Effector memory CD4-positive, alpha-beta T cell (primary cell): ENCODE measurements around the gene CISD3.
A peak's percentile ranks its signal among the peaks of the same experiment; 100 is the strongest.

Source experiments
- DNase-seq, 3 donors: peaks; one replicate each; pipeline ENCODE4 v3.0.0-alpha.2; 2020
- H3K27ac ChIP-seq: 2 replicates; pipeline ENCODE4 v1.7.0; 2013; ENCODE audit warnings: mild to moderate bottlenecking, low read length, moderate library complexity; ENCODE audit not compliant: insufficient read depth, poor library complexity, severe bottlenecking
- H3K27me3 ChIP-seq: replicated peaks from 2 replicates; pipeline ENCODE4 v1.7.0; 2013; ENCODE audit warnings: mild to moderate bottlenecking, low read length; ENCODE audit not compliant: insufficient read depth, control insufficient read depth, poor library complexity, severe bottlenecking
- H3K36me3 ChIP-seq: 2 replicates; pipeline ENCODE4 v1.7.0; 2013; ENCODE audit warnings: mild to moderate bottlenecking, low read length, moderate library complexity; ENCODE audit not compliant: control insufficient read depth, insufficient read depth
- H3K4me1 ChIP-seq: 2 replicates; pipeline ENCODE4 v1.7.0; 2013; ENCODE audit warnings: low read length, mild to moderate bottlenecking; ENCODE audit not compliant: control insufficient read depth, insufficient read depth, poor library complexity, severe bottlenecking
- H3K4me3 ChIP-seq: 2 replicates; pipeline ENCODE4 v1.7.0; 2013; ENCODE audit warnings: low read length, low read depth, mild to moderate bottlenecking; ENCODE audit not compliant: insufficient read depth, poor library complexity, severe bottlenecking
- H3K9me3 ChIP-seq: 2 replicates; pipeline ENCODE4 v1.7.0; 2013; ENCODE audit warnings: mild to moderate bottlenecking, low read length, moderate library complexity; ENCODE audit not compliant: control insufficient read depth

The CISD3 gene

GRCh38 chr17:38727736-38728135 lies 2.4 kb upstream of the CISD3 start:
- Histone ChIP-seq H3K9me3 (no peaks in the 10 kb centered on the region), H3K27me3 (no peaks in the 10 kb centered on the region), H3K4me3 (peak overlapping the region; percentile 27), H3K36me3 (peaks cover 15% of the 10 kb centered on the region), H3K27ac (peak overlapping the region; percentile 64), H3K4me1 (peaks cover 58% of the 10 kb centered on the region)
- DNase-seq: peak; percentile 36 to 53 (median 42)

GRCh38 chr17:38728290-38728831 lies 1.8 kb upstream of the CISD3 start:
- Histone ChIP-seq H3K4me3 (peak overlapping the region; percentile 27), H3K36me3 (peaks cover 15% of the 10 kb centered on the region), H3K27ac (peak overlapping the region; percentile 64), H3K9me3 (no peaks in the 10 kb centered on the region), H3K4me1 (peaks cover 58% of the 10 kb centered on the region), H3K27me3 (no peaks in the 10 kb centered on the region)
- DNase-seq: peak; percentile 60 to 68 (median 64)

- Histone ChIP-seq H3K4me3 (peak overlapping the region; percentile 60), H3K27ac (peak overlapping the region; percentile 64), H3K27me3 (no peaks in the 10 kb centered on the region), H3K36me3 (peaks cover 10% of the 10 kb centered on the region), H3K9me3 (no peaks in the 10 kb centered on the region), H3K4me1 (peaks cover 57% of the 10 kb centered on the region)
- DNase-seq: no peak
Observed at GRCh38 chr17:38729368-38729885, 714 bp upstream of the CISD3 start.

- H3K4me3 ChIP-seq: peak overlapping the region; percentile 58
- no peaks in the 10 kb centered on the region for H3K27me3 ChIP-seq
- no peaks in the 10 kb centered on the region for H3K9me3 ChIP-seq
- H3K4me1 ChIP-seq: peaks cover 49% of the 10 kb centered on the region
- peak overlapping the region; percentile 67 for H3K27ac ChIP-seq
- no peak for DNase-seq
- H3K36me3 ChIP-seq: no peaks in the 10 kb centered on the region
Observed at GRCh38 chr17:38730526-38731379, 612 bp downstream of the CISD3 start.

- DNase-seq: no peak
- peak overlapping the region; percentile 9 for H3K27ac ChIP-seq
- peaks cover 49% of the 10 kb centered on the region for H3K4me1 ChIP-seq
Observed at GRCh38 chr17:38731526-38732294, 1.6 kb downstream of the CISD3 start.

GRCh38 chr17:38732376-38733281 lies 2.5 kb downstream of the CISD3 start:
- Histone ChIP-seq H3K9me3 (no peaks in the 10 kb centered on the region), H3K4me1 (peaks cover 42% of the 10 kb centered on the region), H3K27ac (no peak overlapping the region), H3K4me3 (no peak overlapping the region), H3K27me3 (no peaks in the 10 kb centered on the region), H3K36me3 (no peaks in the 10 kb centered on the region)
- no peak for DNase-seq

More at GRCh38 chr17:38731526-38732294, 1.6 kb downstream of the CISD3 start:
- H3K9me3 ChIP-seq: no peaks in the 10 kb centered on the region
- no peaks in the 10 kb centered on the region for H3K36me3 ChIP-seq
- no peak overlapping the region for H3K4me3 ChIP-seq
- H3K27me3 ChIP-seq: no peaks in the 10 kb centered on the region

GRCh38 chr17:38733282-38733981 lies 3.3 kb downstream of the CISD3 start:
- no peaks in the 10 kb centered on the region for H3K9me3 ChIP-seq
- no peak for DNase-seq
- H3K4me3 ChIP-seq: no peak overlapping the region
- no peak overlapping the region for H3K27ac ChIP-seq
- no peaks in the 10 kb centered on the region for H3K27me3 ChIP-seq
- H3K36me3 ChIP-seq: no peaks in the 10 kb centered on the region
- peaks cover 34% of the 10 kb centered on the region for H3K4me1 ChIP-seq

GRCh38 chr17:38733982-38734973 lies 4.1 kb downstream of the CISD3 start:
- Histone ChIP-seq H3K27ac (no peak overlapping the region), H3K9me3 (no peaks in the 10 kb centered on the region), H3K36me3 (no peaks in the 10 kb centered on the region), H3K27me3 (no peaks in the 10 kb centered on the region), H3K4me1 (peaks cover 26% of the 10 kb centered on the region), H3K4me3 (no peak overlapping the region)
- DNase-seq: no peak
